K562 (cell line): ENCODE measurements around the gene PRRT2.

ENCODE experiments used
- BHLHE40 ChIP-seq: IDR thresholded peaks from 2 replicates; pipeline ENCODE4 v1.6.1; 2011; ENCODE audit warnings: low read length, improper control_type of control experiment
- MXI1 ChIP-seq: IDR thresholded peaks from 2 replicates; pipeline ENCODE4 v1.6.1; 2011; ENCODE audit warnings: low read depth, mild to moderate bottlenecking, improper control_type of control experiment, low read length
- POLR2A ChIP-seq: fragments of 450-650 bp; conservative IDR thresholded peaks from 2 replicates; pipeline ENCODE4 v1.6.1; 2016
- POLR2AphosphoS5 ChIP-seq: IDR thresholded peaks from 2 replicates; pipeline ENCODE4 v1.6.1; 2011; ENCODE audit warnings: mild to moderate bottlenecking, low read depth, low read length, moderate library complexity; ENCODE audit not compliant: control insufficient read depth, insufficient read depth
- SIX5 ChIP-seq, 2 experiments: IDR thresholded peaks; 2 replicates each; pipeline ENCODE4 v1.6.1; 2011; ENCODE audit warnings: low read length in 2 of 2, borderline replicate concordance in 1 of 2, low read depth in 1 of 2, mild to moderate bottlenecking in 1 of 2, moderate library complexity in 1 of 2; ENCODE audit not compliant: insufficient read depth in 1 of 2
- U2AF2 ChIP-seq: fragments of 200-400 bp; formaldehyde crosslinking; optimal IDR thresholded peaks from 2 replicates; pipeline ENCODE3; 2017; ENCODE audit warnings: low read depth, mild to moderate bottlenecking, low read length
- ZNF3 ChIP-seq: fragments of 250-450 bp; sonication (Bioruptor Pico); IDR thresholded peaks from 2 replicates; pipeline ENCODE4 v1.5.0; 2021; ENCODE audit warnings: mild to moderate bottlenecking, moderate library complexity

DNA sequence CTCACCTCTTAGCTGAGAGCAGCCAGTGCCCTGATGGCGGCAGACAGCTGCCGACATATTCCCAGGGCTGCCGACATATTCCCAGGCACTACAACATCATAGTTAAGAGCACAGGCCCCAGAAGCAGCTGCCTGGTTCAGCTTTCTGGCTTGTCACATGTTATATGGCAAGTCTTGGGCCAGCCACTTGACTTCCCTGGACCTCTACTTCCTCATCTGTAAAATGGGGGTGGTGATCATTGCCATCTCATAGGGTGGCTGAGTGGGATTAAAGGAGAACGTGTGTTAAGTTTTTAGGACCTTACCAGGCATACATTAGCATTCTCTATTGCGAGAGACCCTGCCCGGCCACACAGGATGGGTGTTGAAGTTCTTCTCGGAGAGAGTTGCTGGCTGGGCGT is 31.9 kb downstream of the PRRT2 start:
- TF ChIP-seq MXI1 (no peak), SIX5 (IDR thresholded peaks at IDR 0.05; ENCODE audit: borderline replicate concordance in 1 of 2, insufficient read depth in 1 of 2, low read depth in 1 of 2, low read length in 2 of 2) (no peak), U2AF2 (no peak), ZNF3 (CRISPR knock-in tag) (no peak), POLR2AphosphoS5 (no peak), BHLHE40 (no peak), POLR2A (no peak)
